LNCAP (cell line): ENCODE data around the gene EDIL3.
A peak's percentile ranks its signal among the peaks of the same experiment; 100 is the strongest.

Experiments used
- TF ChIP-seq, protein P1 (sequence below): fragments of 450-650 bp; IDR thresholded peaks from 2 replicates; pipeline ENCODE4 v1.5.1; 2017; ENCODE audit warnings: mild to moderate bottlenecking

EDIL3 gene

DNA sequence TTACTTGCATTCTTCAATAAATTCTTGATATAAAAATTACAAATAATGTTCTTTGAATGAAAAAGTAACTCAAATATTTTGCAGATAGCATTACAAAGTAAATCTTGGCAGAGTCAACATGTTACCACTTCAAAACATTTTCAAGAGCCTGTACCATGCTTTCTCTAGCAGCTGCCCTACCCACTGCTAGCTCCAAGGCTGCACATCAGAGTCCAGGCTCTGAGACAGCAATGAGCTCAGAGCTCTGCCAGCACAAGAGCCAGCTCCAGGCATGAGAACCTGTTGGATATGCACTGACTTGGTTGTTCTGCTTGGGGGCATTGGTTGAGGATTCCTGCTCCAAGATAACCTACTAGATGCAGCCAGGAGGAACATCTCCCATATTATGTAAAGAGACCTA is 452.7 kb downstream of the EDIL3 start:
- TF ChIP-seq, protein P1, sequence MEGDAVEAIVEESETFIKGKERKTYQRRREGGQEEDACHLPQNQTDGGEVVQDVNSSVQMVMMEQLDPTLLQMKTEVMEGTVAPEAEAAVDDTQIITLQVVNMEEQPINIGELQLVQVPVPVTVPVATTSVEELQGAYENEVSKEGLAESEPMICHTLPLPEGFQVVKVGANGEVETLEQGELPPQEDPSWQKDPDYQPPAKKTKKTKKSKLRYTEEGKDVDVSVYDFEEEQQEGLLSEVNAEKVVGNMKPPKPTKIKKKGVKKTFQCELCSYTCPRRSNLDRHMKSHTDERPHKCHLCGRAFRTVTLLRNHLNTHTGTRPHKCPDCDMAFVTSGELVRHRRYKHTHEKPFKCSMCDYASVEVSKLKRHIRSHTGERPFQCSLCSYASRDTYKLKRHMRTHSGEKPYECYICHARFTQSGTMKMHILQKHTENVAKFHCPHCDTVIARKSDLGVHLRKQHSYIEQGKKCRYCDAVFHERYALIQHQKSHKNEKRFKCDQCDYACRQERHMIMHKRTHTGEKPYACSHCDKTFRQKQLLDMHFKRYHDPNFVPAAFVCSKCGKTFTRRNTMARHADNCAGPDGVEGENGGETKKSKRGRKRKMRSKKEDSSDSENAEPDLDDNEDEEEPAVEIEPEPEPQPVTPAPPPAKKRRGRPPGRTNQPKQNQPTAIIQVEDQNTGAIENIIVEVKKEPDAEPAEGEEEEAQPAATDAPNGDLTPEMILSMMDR = no peak

DNA sequence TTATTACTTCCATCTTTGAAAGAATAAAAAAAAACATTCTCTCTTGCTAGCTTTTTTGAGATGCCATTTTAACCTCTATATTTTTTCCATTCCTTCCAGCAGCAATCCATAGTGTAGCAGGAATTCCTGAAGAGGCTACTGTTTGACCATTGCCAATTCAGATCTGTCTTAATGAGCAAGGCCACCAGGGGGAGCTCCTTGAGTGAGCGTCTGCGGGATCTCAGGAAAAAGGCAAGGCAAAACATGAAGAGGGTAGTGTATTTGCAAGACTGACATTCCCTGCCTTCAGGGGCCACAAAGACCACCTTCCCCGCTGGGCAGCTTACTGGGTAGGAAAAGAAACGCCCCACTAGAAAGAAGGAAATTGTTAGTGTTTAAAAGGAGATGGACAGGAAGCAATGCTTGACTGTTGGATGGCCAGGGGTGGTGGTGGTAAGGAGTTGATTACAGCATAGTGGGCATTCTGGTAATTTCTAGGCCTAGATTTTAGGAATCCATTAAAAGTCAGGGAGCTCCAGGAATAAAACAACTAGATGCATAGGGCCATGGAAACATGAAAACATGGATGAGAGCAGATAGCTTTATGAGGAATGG is 457.4 kb downstream of the EDIL3 start:
- TF ChIP-seq, protein P1 = peak; percentile 88

DNA sequence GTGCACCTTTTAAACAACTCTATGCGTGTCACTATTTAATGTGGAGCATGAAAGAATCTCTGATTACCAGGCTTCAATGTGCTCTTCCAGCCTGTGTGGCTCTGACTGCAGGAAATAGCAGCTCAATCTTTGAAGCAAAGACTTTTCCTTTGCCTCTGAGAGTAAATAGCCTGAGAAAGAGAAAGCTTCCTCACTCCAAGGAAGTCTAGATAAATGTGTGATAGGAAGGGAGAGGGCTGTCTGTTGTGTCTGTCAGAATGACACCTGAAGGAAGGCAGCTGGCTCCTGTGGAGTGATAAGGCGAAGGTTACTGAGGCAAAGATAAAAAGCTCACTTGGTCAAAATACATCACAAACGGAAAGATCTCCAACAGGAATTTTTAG is 458.7 kb downstream of the EDIL3 start:
- TF ChIP-seq, protein P1 = no peak

DNA sequence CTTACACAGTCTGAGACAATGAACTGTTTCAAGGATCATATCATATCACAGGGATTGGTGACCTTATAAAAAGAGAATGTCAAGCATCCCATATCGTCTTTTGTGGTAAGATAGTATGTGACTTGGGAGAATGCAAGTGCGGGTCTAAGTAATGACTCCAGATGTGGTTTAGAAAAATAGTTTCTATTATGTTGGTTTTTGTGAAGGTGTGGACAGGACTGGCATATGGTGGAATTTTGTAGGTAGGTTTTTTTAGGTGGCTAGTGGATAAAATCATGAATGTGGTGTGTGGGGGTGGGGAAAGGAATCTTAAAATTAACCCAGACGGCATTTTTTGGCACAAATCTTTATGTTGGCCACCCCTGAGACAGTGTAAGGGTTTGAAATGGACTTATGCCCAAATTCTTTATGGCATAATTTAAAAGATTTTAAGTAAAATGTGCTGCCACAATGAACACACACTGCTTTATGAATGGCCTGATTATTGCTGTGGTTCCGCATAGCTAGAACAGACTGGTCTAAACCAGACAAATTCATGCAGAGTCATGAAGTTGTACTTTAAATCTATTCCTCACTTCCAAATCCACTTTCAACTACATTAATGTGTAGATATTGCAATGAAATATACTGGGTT is 459.2 kb downstream of the EDIL3 start:
- TF ChIP-seq, protein P1 = no peak

DNA sequence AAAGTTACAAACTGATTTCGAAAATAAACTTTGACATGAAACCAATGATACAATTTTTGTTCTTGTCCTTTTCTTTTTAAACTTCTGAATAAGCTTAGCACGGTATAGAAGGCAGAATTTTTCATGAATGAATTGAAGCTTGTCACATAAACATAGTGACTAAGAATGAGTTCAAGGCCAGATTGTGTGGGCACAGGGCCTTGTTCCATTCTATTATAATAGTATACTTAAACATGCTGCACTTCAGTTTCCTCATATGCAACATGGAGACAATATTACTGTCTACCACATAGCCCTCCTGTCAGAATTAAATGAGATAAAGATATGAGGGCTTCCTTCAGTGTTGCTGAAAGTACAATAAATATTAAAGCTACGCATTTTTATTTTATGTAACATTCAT is 459.8 kb downstream of the EDIL3 start:
- TF ChIP-seq, protein P1 = no peak

DNA sequence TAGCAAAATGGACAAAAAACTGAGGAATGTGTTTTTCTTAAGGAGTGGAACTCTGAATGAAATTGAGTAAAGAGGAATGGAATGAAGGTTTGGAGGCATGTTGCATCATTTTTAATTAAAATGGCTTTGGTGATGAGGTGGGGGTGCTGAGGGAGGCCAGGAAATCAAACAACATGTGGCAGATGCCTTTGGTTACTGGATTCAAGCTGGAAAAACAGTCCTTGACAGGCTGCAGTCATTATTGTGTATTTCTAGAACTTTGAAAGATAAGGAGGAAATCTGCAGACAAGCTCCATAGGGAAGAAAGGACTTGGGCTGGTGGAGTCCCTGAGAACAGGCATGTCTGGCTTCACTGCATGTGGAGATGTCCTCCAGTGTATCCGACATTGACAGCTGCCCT is 460.5 kb downstream of the EDIL3 start:
- TF ChIP-seq, protein P1 = no peak

DNA sequence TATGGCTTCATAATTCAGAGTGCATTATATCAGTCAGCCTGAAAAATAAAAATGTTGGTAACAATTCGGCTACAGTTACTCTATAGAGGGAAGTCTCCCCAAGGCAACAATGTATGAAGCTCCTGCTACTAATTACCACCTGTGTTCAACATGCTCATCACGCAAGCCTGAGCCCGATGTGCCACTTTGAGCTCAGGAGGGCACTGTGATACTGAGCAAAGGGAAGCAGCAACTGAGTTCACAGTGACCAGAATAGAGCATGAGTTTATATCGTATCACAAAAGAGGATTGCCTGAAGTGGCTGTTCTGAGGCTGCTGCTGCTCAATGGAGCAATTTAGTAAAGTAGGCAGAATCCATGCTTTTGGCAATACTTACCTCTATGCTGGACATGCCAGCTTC is 462.0 kb downstream of the EDIL3 start:
- TF ChIP-seq, protein P1 = no peak
